A673 (cell line): ENCODE results near the gene FGF21. TPM values are rescaled to one million over a fixed set of nuclear protein-coding genes. Genes with fewer than 3 reads are reported as not detected.
A peak's percentile ranks its signal among the peaks of the same experiment; 100 is the strongest.

Source experiments
- BruUV-seq: library from RNA; stranded (reverse); fragments of 400-500 nt; replicated peaks from 2 replicates; lab custom pipeline; 2021; lab: Mats Ljungman, UMichigan
- CTCF ChIA-PET: fragments of 300-600 bp; sonication (Branson Sonifier 250); formaldehyde crosslinking; loops from one replicate; lab custom pipeline; 2022; ENCODE audit warnings: antibody characterized with exemption; lab: Charles Lee
- POLR2A ChIA-PET: fragments of 300-600 bp; sonication (Branson Sonifier 250); formaldehyde crosslinking; loops from one replicate; lab custom pipeline; 2022; ENCODE audit warnings: antibody characterized with exemption; ENCODE audit not compliant: low non-redundant PET; lab: Charles Lee
- DNase-seq: peaks from one replicate; pipeline ENCODE4 v3.0.0-alpha.2; 2015; ENCODE audit warnings: low spot score
- H3K27ac ChIP-seq: fragments of 200-600 bp; sonication (generic); 2 replicates; pipeline ENCODE4 v1.5.1; 2016; ENCODE audit warnings: mixed run types, low read depth, mild to moderate bottlenecking, mixed read lengths, antibody characterized with exemption, low read length; ENCODE audit not compliant: poor library complexity, severe bottlenecking
- H3K27me3 ChIP-seq: fragments of 200-600 bp; sonication (generic); replicated peaks from 2 replicates; pipeline ENCODE4 v1.6.1; 2017; ENCODE audit warnings: mixed run types, low read depth, mild to moderate bottlenecking, mixed read lengths, antibody characterized with exemption, low read length; ENCODE audit not compliant: insufficient read depth, poor library complexity
- H3K36me3 ChIP-seq: fragments of 200-600 bp; sonication (generic); 2 replicates; pipeline ENCODE4 v1.6.1; 2016; ENCODE audit warnings: mixed run types, mild to moderate bottlenecking, mixed read lengths, antibody characterized with exemption, low read length; ENCODE audit not compliant: insufficient read depth, poor library complexity, severe bottlenecking
- H3K4me1 ChIP-seq: fragments of 200-600 bp; sonication (generic); 2 replicates; pipeline ENCODE4 v1.6.1; 2017; ENCODE audit warnings: mixed run types, mild to moderate bottlenecking, mixed read lengths, antibody characterized with exemption, low read length; ENCODE audit not compliant: insufficient read depth, poor library complexity, severe bottlenecking
- H3K4me3 ChIP-seq: fragments of 200-600 bp; sonication (generic); 2 replicates; pipeline ENCODE4 v1.5.1; 2016; ENCODE audit warnings: low read depth, mixed run types, mild to moderate bottlenecking, mixed read lengths, low read length; ENCODE audit not compliant: poor library complexity, severe bottlenecking
- H3K9me3 ChIP-seq: fragments of 200-600 bp; sonication (generic); 2 replicates; pipeline ENCODE4 v1.6.1; 2016; ENCODE audit warnings: mixed run types, low read depth, mild to moderate bottlenecking, mixed read lengths, antibody characterized with exemption, low read length; ENCODE audit not compliant: poor library complexity, severe bottlenecking
- EZH2 ChIP-seq: fragments of 200-600 bp; sonication (generic); IDR thresholded peaks from 2 replicates; pipeline ENCODE4 v1.6.1; 2017; ENCODE audit warnings: borderline replicate concordance, low read depth, mild to moderate bottlenecking, mixed read lengths, antibody characterized with exemption, low read length; ENCODE audit not compliant: poor library complexity, severe bottlenecking
- intact Hi-C: fragments of 100-400 bp; cut with micrococcal nuclease; formaldehyde crosslinking; loops from one replicate; pipeline ENCODE4 v1.10.0; 2022; ENCODE audit not compliant: unreplicated experiment
- total RNA-seq: library from RNA; stranded (reverse); gene quantifications from 2 replicates; pipeline ENCODE4 v1.2.3, GENCODE V29; 2021
- TF ChIP-seq, protein P1 (sequence below): fragments of 300-800, 200-600 bp; sonication (generic); conservative IDR thresholded peaks from 2 replicates; pipeline ENCODE4 v1.5.1; 2017; ENCODE audit warnings: low read depth, mild to moderate bottlenecking, antibody characterized with exemption, low read length, moderate library complexity, mixed read lengths

Gene FGF21
- total RNA-seq, 1 experiment from 2014 or later: not detected

GRCh38 chr19:48738557-48739403 lies 16.5 kb upstream of the FGF21 start:
- Histone ChIP-seq H3K4me3 (peak overlapping the region; percentile 59), H3K27ac (peak overlapping the region; percentile 73), H3K9me3 (no peaks in the 10 kb centered on the region), H3K4me1 (peaks cover 21% of the 10 kb centered on the region), H3K27me3 (no peaks in the 10 kb centered on the region), H3K36me3 (no peaks in the 10 kb centered on the region)
- DNase-seq: peak; percentile 94
- no peak for TF ChIP-seq EZH2
- TF ChIP-seq, protein P1, sequence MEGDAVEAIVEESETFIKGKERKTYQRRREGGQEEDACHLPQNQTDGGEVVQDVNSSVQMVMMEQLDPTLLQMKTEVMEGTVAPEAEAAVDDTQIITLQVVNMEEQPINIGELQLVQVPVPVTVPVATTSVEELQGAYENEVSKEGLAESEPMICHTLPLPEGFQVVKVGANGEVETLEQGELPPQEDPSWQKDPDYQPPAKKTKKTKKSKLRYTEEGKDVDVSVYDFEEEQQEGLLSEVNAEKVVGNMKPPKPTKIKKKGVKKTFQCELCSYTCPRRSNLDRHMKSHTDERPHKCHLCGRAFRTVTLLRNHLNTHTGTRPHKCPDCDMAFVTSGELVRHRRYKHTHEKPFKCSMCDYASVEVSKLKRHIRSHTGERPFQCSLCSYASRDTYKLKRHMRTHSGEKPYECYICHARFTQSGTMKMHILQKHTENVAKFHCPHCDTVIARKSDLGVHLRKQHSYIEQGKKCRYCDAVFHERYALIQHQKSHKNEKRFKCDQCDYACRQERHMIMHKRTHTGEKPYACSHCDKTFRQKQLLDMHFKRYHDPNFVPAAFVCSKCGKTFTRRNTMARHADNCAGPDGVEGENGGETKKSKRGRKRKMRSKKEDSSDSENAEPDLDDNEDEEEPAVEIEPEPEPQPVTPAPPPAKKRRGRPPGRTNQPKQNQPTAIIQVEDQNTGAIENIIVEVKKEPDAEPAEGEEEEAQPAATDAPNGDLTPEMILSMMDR: peak; percentile 45; the same call in 1 of the 2 replicates
- intact Hi-C loops: loop anchor here (5.0 kb wide), 1 partner anchor 91 kb away; the partner anchor contains the start of gene CA11
- BruUV-seq: no TSS peak
- CTCF ChIA-PET: interaction anchor here (0.5 to 1.5 kb wide), 4 partner anchors 14 to 232 kb away, joined by 3 to 4 read pairs (median 3); no protein-coding TSS in a partner anchor
- POLR2A ChIA-PET: interaction anchor here (0.6 kb wide), 1 partner anchor 15 kb away, joined by 9 read pairs; no protein-coding TSS in a partner anchor

DNA sequence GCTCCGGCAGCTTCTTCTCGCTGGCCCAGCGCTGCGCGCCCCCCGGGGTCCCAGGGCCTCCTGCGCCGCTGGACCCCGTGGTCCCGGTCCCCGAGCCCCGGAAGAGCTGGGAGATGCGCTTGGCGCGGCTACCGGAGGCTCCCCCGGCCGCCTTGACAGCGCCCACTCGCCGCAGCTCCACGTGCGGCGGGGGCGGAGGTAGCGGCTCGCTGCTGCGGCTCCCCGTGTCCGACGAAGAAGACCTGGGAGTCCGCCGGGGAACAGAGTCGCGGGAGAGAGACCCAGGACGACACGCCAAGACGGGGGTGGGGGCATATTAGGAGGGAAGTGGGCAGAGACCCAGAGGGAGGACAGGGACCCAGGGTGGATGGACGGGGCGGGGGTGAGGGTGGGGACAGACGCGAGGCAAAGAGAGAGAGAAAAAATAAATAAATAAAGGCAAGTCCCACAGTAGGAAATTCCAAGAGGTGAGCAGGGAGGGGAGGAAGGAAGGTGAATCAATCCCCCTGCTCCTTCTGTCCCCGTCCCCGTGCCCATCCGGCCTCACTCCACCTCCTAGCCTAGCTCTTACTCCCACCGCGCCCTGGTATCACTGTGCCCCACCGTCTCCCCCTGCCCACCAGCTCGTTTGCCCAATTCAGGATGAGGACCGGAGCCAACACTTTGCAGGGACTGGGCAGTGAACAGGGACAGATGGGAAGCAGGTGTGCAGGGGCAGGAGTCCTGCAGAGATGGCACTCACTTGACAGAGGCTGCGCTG lies 15.7 kb upstream of the FGF21 start:
- TF ChIP-seq EZH2: no peak
- TF ChIP-seq, protein P1: no peak
- ChIA-PET POLR2A (interaction anchor here (0.5 kb wide), 1 partner anchor 616 kb away, joined by 3 read pairs; no protein-coding TSS in a partner anchor), CTCF (interaction anchor here (0.8 to 1.5 kb wide), 2 partner anchors 65 to 231 kb away, joined by 3 to 4 read pairs; no protein-coding TSS in a partner anchor)
- Histone ChIP-seq H3K27me3 (no peaks in the 10 kb centered on the region), H3K36me3 (no peaks in the 10 kb centered on the region), H3K9me3 (no peaks in the 10 kb centered on the region), H3K4me3 (peak overlapping the region; percentile 59), H3K27ac (peak overlapping the region; percentile 73), H3K4me1 (peaks cover 21% of the 10 kb centered on the region)
- no TSS peak for BruUV-seq
- intact Hi-C loops: loop anchor here (5.0 kb wide), 1 partner anchor 92 kb away; the partner anchor contains the start of gene CA11
- DNase-seq: no peak
